Panc1 (cell line): ENCODE data around the gene TMEM115. TPM values are rescaled to one million over a fixed set of nuclear protein-coding genes. Genes with fewer than 3 reads are reported as not detected.

Experiments
- ATAC-seq: fragments of 200-7000 bp; cut with Tn5 transposase; 2 replicates; pipeline ENCODE4 v1.9.1; 2020; ENCODE audit warnings: mild to moderate bottlenecking, moderate library complexity
- BruUV-seq: library from RNA; stranded (reverse); fragments of 400-500 nt; replicated peaks from 2 replicates; lab custom pipeline; 2021; lab: Mats Ljungman, UMichigan
- CTCF ChIA-PET: fragments of 300-600 bp; sonication (Branson Sonifier 250); formaldehyde crosslinking; loops from one replicate; lab custom pipeline; 2022; ENCODE audit warnings: antibody characterized with exemption; lab: Charles Lee
- POLR2A ChIA-PET: fragments of 300-600 bp; sonication (Branson Sonifier 250); formaldehyde crosslinking; loops from one replicate; lab custom pipeline; 2022; ENCODE audit warnings: antibody characterized with exemption; lab: Charles Lee
- DNase-seq: peaks from one replicate; pipeline ENCODE4 v3.0.0-alpha.2; 2010; ENCODE audit warnings: low read depth, low spot score
- H3K27ac ChIP-seq: 2 replicates; pipeline ENCODE4 v1.5.1; 2011; ENCODE audit warnings: mild to moderate bottlenecking, low read length, inconsistent platforms
- H3K27me3 ChIP-seq: fragments of 200-500 bp; sonication (Bioruptor generic); 2 replicates; pipeline ENCODE4 v1.6.0; 2014; ENCODE audit warnings: low read length, inconsistent platforms; ENCODE audit not compliant: control insufficient read depth, insufficient read depth
- H3K36me3 ChIP-seq: fragments of 200-500 bp; sonication (Bioruptor generic); 2 replicates; pipeline ENCODE4 v1.5.1; 2014; ENCODE audit warnings: inconsistent platforms, mild to moderate bottlenecking, low read length, moderate library complexity; ENCODE audit not compliant: control insufficient read depth, insufficient read depth
- H3K4me1 ChIP-seq: 2 replicates; pipeline ENCODE4 v1.5.1; 2011; ENCODE audit warnings: inconsistent platforms, mild to moderate bottlenecking, low read length, moderate library complexity; ENCODE audit not compliant: control insufficient read depth, insufficient read depth
- H3K4me3 ChIP-seq, 2 experiments: 2 replicates each; pipeline ENCODE4 v1.5.1; 2011 to 2012; ENCODE audit warnings: low read depth in 2 of 2, low read length in 2 of 2, mild to moderate bottlenecking in 2 of 2, inconsistent platforms in 1 of 2, moderate library complexity in 1 of 2
- H3K9me3 ChIP-seq: fragments of 200-500 bp; sonication (Bioruptor generic); 2 replicates; pipeline ENCODE4 v1.5.1; 2014; ENCODE audit warnings: low read depth, mild to moderate bottlenecking, inconsistent platforms, low read length, moderate library complexity; ENCODE audit not compliant: control insufficient read depth, insufficient read depth
- POLR2AphosphoS5 ChIP-seq: IDR thresholded peaks from 2 replicates; pipeline ENCODE4 v1.6.1; 2012; ENCODE audit warnings: mild to moderate bottlenecking, low read depth, low read length, moderate library complexity
- SIN3A ChIP-seq: IDR thresholded peaks from 2 replicates; pipeline ENCODE4 v1.6.1; 2012; ENCODE audit warnings: low read depth, mild to moderate bottlenecking, low read length, moderate library complexity, borderline replicate concordance; ENCODE audit not compliant: insufficient read depth
- TCF7L2 ChIP-seq: IDR thresholded peaks from 2 replicates; pipeline ENCODE4 v1.6.1; 2011; ENCODE audit warnings: mild to moderate bottlenecking, low read depth, low read length, inconsistent platforms
- in situ Hi-C: cut with HindIII; loops from 2 replicates; pipeline ENCODE4 v1.10.0; 2016; ENCODE audit warnings: low sequenced_read_pairs, low pct_unique_long_range_greater_than_20kb
- intact Hi-C: fragments of 100-400 bp; cut with micrococcal nuclease; formaldehyde crosslinking; loops from one replicate; pipeline ENCODE4 v1.10.0; 2022; ENCODE audit not compliant: unreplicated experiment
- total RNA-seq: library from RNA; stranded (reverse); gene quantifications from one replicate; pipeline ENCODE4 v1.2.1, GENCODE V29; 2021; ENCODE audit not compliant: unreplicated experiment
- TF ChIP-seq, protein P1 (sequence below): fragments of 450-650 bp; IDR thresholded peaks from 2 replicates; pipeline ENCODE4 v1.5.1; 2017; ENCODE audit warnings: mild to moderate bottlenecking
- TF ChIP-seq, protein P2 (sequence below), 2 experiments: IDR thresholded peaks; 2 replicates each; pipeline ENCODE4 v1.6.1; 2011 to 2012; ENCODE audit warnings: low read depth in 2 of 2, control low read depth in 1 of 2, low read length in 1 of 2, mild to moderate bottlenecking in 1 of 2, moderate library complexity in 1 of 2; ENCODE audit not compliant: insufficient read depth in 1 of 2

The TMEM115 gene
- total RNA-seq, 1 experiment from 2014 or later: 30.2 TPM

DNA sequence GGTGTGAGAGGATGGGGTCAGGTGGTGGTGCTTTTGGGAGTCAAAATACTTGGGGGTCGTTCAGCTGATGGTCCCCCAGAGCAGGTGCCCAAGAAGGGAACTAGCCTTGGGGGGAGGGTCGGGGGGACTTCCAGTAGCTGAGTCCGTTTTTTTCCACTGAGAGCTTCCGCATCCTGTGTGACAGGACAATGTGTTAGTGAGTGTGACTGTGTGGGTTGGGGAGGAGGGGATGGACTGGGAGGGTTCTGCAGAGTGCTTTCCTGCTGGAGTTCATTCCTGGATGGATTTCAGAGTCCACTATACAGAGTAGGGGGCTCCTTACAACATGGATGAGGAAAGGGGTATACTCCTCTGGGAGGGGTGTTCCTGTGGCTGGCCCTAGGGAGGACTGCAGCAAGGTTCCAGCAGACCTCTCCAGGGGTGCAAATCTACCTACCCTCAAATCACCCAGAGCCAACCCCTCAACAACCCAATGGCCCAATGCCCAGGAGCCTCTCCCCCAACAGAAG lies 36.2 kb downstream of the TMEM115 start:
- H3K27ac ChIP-seq: no peak overlapping the region
- H3K4me3 ChIP-seq: no peak overlapping the region
- no peaks in the 10 kb centered on the region for H3K9me3 ChIP-seq
- in situ Hi-C loops: no loop called here
- intact Hi-C loops: no loop called here
- CTCF ChIA-PET: no interaction called here
- POLR2A ChIA-PET: no interaction called here
- TF ChIP-seq, protein P1, sequence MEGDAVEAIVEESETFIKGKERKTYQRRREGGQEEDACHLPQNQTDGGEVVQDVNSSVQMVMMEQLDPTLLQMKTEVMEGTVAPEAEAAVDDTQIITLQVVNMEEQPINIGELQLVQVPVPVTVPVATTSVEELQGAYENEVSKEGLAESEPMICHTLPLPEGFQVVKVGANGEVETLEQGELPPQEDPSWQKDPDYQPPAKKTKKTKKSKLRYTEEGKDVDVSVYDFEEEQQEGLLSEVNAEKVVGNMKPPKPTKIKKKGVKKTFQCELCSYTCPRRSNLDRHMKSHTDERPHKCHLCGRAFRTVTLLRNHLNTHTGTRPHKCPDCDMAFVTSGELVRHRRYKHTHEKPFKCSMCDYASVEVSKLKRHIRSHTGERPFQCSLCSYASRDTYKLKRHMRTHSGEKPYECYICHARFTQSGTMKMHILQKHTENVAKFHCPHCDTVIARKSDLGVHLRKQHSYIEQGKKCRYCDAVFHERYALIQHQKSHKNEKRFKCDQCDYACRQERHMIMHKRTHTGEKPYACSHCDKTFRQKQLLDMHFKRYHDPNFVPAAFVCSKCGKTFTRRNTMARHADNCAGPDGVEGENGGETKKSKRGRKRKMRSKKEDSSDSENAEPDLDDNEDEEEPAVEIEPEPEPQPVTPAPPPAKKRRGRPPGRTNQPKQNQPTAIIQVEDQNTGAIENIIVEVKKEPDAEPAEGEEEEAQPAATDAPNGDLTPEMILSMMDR: no peak
- TF ChIP-seq TCF7L2 (no peak), POLR2AphosphoS5 (no peak), SIN3A (no peak)
- TF ChIP-seq, protein P2, sequence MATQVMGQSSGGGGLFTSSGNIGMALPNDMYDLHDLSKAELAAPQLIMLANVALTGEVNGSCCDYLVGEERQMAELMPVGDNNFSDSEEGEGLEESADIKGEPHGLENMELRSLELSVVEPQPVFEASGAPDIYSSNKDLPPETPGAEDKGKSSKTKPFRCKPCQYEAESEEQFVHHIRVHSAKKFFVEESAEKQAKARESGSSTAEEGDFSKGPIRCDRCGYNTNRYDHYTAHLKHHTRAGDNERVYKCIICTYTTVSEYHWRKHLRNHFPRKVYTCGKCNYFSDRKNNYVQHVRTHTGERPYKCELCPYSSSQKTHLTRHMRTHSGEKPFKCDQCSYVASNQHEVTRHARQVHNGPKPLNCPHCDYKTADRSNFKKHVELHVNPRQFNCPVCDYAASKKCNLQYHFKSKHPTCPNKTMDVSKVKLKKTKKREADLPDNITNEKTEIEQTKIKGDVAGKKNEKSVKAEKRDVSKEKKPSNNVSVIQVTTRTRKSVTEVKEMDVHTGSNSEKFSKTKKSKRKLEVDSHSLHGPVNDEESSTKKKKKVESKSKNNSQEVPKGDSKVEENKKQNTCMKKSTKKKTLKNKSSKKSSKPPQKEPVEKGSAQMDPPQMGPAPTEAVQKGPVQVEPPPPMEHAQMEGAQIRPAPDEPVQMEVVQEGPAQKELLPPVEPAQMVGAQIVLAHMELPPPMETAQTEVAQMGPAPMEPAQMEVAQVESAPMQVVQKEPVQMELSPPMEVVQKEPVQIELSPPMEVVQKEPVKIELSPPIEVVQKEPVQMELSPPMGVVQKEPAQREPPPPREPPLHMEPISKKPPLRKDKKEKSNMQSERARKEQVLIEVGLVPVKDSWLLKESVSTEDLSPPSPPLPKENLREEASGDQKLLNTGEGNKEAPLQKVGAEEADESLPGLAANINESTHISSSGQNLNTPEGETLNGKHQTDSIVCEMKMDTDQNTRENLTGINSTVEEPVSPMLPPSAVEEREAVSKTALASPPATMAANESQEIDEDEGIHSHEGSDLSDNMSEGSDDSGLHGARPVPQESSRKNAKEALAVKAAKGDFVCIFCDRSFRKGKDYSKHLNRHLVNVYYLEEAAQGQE (IDR thresholded peaks at IDR 0.05; ENCODE audit: insufficient read depth in 1 of 2, low read depth in 2 of 2, low read length in 1 of 2): no peak
- no peak for ATAC-seq
- BruUV-seq: no TSS peak
- H3K36me3 ChIP-seq: peaks cover 5% of the 10 kb centered on the region; the same call in 1 of the 2 replicates
- DNase-seq: no peak
- H3K27me3 ChIP-seq: no peaks in the 10 kb centered on the region
- H3K4me1 ChIP-seq: peaks cover 30% of the 10 kb centered on the region

DNA sequence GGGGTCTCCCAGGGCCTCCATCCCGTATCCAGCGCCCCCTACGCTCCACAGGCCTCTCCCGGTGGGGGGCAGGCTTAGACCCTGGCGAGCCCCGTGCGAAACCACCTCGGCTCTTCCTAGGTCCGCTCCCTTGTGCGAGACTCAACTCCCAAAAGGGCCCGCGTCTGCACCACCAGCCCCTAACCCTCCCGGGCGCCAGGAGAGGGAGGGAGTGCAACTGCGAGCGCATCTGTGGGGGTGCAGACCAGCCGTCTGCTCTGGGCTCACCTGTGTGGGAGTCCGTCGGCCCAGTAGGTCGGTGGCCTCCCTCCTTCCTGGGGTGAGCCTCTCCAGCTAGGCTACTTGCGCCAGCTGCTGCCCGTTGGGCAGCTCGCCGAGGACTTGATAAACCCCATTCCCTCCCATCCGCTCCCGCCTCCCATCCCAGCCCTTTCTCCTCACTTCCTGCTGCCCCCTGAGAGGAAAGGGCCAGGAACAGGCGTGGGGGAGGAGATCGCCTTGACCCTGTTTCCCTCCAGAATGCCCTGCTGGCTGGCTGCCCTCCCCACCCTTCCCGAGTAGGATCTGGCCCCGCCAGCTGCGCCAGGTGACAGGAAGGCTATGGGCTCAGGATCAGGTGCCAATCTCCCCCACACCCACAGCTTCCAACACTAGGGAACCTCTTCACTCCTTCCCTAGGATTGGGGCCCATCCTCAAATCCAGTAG lies 36.8 kb downstream of the TMEM115 start, which contains the start of gene HYAL2:
HYAL2 (minus strand) TSS at position 360 of the 706 bp plus-strand sequence. CDS start 2,256 bp downstream, outside the sequence.
- peak within 1 kb of the TSS; percentile 92 for H3K27ac ChIP-seq
- TF ChIP-seq TCF7L2 (no peak), SIN3A (no peak), POLR2AphosphoS5 (no peak)
- TF ChIP-seq, protein P2 (IDR thresholded peaks at IDR 0.05; ENCODE audit: insufficient read depth in 1 of 2, low read depth in 2 of 2, low read length in 1 of 2): no peak
- TF ChIP-seq, protein P1: no peak
- H3K27me3 ChIP-seq: no peaks in the 10 kb centered on the region
- H3K4me3 ChIP-seq: peak within 1 kb of the TSS; percentile 82 to 93
- POLR2A ChIA-PET: no interaction called here
- no peak for DNase-seq
- no peak for ATAC-seq
- CTCF ChIA-PET: no interaction called here
- H3K9me3 ChIP-seq: no peaks in the 10 kb centered on the region
- intact Hi-C loops (no loop called here), in situ Hi-C loops (no loop called here)
- peaks cover 3% of the 10 kb centered on the region; the same call in 1 of the 2 replicates for H3K36me3 ChIP-seq
- H3K4me1 ChIP-seq: peaks cover 30% of the 10 kb centered on the region
- BruUV-seq: no TSS peak
